HG03378 (cell line): ENCODE measurements around the gene ZFYVE21.

ENCODE experiments used
- ATAC-seq: cut with Tn5 transposase; IDR thresholded peaks from one replicate; pipeline ENCODE4 v1.9.1; 2021; ENCODE audit warnings: mild to moderate bottlenecking, moderate library complexity; ENCODE audit not compliant: unreplicated experiment

ZFYVE21 gene

DNA sequence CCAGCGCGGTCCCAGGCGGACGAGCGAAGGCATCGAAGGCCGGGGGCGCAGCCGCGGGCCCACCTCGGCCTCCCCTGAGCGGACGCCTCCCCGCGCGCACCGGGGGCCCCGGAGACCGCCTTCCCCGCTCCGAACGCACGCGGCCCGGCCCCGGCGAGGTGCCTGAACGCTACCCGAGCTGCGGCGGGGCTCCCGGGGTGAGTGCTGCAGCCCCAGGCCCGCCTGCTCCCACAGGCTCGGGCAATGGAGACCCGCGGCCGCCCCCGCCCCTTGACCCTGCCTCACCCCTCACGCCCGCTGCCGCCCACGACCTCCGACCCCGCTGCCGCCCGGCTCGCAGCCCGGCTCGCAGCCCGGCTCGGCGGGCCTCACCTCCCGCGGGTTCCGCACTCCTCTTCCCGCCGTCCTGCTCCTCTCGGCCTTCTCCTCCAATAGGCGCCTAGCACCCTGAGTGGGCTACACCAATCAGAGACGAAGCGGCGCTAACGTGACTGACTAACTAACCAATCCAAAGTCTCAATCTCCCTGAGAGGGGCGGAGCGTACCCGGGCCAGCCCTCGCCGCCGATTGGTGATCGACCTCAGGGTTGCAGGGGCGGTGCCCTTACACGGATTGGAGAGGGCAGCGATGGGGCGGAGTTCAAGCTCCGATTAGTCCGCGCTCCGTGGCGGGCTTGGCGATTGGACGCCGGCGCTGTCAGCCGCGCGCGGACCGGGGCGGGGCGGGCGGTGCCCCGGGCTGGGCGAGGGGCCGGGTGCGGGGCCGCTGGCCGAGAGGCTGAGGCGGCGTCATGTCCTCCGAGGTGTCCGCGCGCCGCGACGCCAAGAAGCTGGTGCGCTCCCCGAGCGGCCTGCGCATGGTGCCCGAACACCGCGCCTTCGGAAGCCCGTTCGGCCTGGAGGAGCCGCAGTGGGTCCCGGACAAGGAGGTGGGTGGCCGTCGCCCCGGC lies at the start of gene ZFYVE21, which contains the start of gene XRCC3:
Gene ZFYVE21, plus strand, starts transcription at position 759 of the 949 bp plus-strand sequence. Its CDS starts 32 bp downstream, at position 791.
Gene XRCC3, minus strand, starts transcription at position 400 of the 949 bp plus-strand sequence. CDS start 4,364 bp downstream, outside the sequence.
- ATAC-seq, result peak; percentile 95

DNA sequence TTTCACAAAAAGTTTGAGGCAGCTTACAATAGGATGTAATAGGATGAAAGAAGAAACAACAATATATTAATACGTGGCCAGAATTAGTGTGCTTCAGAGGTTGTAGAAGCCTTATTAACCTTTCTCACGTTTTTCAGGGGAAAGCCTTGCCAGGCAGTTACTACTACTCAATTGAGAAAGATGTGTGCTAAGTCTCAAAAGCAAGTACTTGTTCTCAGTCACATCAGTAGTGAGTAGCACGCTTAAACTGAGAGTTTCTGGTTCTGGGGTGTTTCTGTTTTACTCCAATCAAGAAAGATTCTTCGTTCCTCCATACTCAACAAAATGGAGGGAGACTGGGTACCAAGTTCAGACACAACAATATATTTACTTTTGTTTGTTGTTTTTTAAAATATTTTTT lies 47.9 kb upstream of the ZFYVE21 start:
- no peak for ATAC-seq

DNA sequence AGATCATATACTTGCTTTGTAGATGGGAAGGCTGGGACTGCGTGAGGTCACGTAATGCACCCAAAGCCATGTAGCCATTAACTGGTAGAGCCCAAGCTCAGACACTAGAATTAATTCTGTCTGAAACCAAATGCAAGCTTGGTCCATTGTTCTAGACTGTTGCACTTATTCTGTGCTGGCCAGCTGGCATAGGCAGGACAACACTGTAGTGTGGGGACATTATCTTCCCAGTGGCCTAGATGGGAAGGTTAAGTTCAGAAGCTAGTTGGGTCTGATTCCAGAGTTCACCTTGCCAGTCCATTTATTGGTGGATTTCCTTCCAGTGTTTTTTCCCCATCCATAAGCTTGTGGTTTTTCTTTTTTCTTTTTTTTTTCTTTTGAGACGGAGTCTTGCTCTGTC lies 47.5 kb upstream of the ZFYVE21 start:
- no peak for ATAC-seq

DNA sequence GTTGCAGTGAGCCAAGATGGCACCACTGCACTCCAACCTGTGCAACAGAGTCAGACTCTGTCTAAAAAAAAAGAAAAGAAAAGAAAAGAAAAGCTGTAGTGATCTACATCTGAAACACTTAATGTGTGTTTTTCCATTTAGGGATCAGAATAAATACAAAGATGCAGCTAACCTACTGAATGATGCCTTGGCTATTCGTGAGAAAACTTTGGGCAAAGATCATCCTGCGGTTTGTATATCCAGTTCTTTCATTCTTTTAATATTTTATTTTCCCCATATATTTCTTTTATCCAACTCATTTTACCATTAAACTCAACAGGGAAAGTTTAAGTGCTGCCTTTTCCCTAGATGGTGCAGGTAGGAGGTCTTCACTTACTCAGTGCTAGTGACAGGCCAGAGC lies 46.2 kb upstream of the ZFYVE21 start:
- ATAC-seq, result no peak

DNA sequence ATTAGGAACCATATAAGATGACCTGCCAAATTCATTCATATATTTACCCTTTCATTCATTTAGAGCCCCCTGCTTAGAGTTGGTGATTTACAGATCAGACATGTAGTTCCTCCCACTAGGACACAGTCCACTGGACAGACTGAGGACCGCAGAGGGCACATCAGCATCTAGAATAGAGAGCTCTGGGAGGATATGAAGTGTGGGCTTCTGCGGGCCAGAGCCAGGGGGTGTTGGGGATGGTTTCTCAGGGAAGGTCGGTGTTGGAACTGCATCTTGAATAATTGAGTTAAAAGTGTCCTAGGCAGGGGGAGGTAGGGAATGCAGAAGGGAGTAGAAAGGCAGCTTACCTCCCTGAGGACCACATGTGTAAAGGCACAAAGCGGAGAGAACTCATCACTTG lies 43.7 kb upstream of the ZFYVE21 start:
- ATAC-seq, result no peak

DNA sequence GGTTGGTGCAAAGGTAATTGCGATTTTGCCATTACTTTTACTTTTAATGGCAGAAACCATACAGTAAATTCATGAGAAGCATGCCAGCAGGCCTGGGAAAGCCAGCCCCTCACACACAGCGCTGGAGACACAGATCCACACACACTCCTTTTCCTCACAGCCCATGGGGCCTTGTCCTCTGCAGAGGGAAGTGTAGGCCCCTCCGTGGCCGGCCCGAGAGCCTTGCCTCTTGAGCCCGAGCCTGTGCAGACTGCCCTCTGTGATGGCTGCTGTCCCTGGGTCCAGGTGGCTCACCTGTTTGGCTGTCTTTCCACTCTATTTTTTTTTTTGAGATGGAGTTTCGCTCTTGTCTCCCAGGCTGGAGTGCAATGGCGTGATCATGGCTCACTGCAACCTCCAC lies 39.7 kb upstream of the ZFYVE21 start:
- ATAC-seq, result no peak

DNA sequence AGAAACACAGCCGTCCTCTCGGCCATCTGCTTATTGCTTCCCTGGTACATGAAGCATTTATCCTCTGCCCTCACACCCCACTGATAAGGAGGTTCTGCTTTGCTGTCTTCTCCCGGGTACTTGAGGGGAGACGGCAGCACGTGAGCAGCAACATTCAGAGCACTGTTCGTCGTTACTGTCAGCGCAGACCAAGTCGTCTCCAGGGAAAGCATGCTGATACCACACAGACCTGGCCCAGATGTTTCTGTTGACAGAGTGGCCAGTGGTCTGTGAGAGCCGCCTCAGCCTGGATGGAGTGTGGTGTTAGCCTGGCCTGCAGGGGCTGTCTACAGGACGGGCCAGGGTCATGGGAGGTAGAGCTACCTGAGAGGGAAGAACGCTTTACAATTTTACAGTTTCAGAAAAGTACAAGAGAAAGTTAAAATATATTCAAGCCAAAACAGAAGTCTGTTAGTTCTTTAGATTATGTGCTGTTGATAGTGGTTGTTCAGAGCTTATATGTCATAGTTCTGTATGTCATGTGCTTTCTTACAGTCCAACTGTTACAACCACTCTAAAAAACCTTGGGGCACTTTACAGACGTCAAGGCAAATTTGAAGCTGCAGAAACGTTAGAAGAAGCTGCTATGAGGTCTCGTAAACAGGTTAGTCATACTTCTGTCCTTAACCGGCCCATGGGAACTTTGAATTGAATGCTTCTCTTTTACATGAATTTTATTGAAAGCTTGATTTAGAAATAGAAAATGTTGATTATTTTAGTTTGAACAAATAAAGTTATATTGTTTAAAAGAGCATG lies 38.5 kb upstream of the ZFYVE21 start:
- ATAC-seq, result no peak

DNA sequence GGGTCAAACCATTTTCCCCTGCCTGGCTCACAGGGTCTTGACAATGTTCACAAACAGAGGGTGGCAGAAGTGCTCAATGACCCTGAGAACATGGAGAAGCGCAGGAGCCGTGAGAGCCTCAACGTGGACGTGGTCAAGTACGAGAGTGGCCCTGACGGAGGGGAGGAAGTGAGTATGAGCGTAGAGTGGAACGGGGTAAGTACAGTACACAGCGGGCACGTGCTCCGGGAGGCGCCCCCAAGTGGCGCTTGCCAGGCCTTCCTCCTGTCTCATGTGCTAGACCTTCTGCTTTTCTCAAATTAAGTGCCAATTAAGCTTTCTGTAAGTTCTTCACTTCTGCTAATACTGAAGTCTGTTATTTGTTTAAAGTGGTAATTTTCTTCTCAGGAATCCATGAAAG lies 36.3 kb upstream of the ZFYVE21 start:
- no peak for ATAC-seq

DNA sequence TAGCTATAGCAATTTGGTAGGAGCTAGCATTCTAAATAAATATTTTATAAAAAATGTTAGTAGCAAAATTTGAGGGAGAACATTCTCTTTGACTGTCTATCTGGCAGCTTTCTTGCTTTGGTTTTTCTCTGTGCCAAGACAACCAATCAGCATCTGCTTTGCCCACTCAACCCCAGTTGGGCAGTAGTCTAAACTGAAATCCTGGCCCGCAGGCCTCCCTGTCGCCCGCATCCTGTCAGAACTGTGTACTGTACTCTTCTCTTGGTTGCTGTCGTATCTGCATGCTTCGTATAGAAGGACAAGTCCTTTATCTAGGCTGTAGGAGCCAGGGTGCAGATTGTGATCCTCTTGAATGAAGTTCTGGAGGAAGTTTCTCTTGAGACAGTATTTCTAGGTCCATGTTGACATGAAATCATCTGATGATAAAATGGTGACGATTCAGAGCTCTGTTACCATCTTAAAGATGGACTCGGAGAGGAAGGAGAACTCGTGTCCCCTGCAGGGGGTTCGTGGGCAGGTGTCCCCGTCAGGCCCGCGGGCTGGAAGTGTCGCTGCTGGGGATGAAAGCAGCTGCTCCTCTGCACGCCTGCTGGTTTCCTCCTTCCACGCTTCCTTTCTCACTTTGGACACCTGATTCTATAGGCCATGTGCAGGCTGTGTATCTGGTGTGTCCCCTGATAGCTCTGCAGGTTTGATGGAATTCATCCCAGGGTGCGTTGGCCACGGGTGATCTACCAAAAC lies 34.9 kb upstream of the ZFYVE21 start:
- no peak for ATAC-seq

DNA sequence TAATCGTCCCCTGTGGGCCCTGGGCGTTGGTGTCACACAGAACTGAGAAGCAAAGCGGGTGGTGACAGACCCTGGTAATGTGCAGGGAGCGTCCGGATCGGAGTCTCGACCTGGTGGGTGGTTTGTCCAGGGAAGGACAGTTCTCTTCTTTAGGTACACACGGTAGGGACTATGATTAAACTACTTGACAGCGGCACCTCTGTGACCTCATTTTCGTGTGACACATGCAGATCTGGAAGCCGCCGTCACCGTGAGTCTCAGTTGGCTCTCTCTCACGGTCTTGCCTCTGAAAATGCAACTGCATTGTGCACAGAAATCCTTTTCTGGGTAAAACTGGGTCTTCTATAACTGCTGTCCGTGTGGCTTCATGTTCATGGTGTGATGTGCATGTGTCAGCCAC lies 32.5 kb upstream of the ZFYVE21 start:
- no peak for ATAC-seq

DNA sequence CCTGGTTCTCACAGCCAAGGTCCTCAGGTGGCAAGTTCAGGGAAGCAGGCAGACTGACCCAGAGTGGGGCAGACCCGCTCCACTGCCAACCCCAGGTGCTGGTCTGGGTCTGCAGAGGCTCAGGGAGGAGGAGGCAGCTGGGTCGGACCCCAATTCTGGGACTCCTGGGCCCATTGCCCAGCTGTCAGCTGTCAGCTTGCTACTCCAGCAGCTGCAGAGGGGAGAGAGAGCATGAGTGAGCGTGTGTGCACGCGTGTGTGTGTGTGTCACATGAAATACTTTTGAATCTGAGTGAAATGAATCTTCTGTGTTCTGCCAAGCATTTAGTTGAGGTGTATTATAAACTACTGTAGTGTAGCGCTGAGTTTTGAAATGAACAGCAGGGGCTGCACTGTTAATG lies 31.1 kb upstream of the ZFYVE21 start:
- ATAC-seq, result no peak

DNA sequence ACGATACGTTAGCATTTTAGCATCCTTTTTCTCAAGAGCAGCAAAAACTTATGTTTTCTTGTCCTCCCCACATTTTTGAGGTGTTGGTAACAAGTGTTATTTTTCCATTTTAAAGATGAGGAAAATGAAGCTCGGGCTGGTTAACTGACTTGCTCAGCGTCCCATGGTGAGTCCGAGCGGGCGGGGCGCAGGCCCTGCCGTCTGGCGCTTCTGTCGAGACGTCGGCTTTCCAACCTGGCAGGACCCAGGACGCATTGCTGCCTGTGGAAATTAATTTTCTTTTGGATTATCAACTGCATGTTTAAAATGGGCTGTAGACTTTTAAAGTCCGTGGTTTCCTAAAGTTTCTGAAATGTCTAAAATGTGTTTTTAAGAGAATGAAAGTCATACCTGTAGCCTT lies 30.7 kb upstream of the ZFYVE21 start:
- no peak for ATAC-seq

DNA sequence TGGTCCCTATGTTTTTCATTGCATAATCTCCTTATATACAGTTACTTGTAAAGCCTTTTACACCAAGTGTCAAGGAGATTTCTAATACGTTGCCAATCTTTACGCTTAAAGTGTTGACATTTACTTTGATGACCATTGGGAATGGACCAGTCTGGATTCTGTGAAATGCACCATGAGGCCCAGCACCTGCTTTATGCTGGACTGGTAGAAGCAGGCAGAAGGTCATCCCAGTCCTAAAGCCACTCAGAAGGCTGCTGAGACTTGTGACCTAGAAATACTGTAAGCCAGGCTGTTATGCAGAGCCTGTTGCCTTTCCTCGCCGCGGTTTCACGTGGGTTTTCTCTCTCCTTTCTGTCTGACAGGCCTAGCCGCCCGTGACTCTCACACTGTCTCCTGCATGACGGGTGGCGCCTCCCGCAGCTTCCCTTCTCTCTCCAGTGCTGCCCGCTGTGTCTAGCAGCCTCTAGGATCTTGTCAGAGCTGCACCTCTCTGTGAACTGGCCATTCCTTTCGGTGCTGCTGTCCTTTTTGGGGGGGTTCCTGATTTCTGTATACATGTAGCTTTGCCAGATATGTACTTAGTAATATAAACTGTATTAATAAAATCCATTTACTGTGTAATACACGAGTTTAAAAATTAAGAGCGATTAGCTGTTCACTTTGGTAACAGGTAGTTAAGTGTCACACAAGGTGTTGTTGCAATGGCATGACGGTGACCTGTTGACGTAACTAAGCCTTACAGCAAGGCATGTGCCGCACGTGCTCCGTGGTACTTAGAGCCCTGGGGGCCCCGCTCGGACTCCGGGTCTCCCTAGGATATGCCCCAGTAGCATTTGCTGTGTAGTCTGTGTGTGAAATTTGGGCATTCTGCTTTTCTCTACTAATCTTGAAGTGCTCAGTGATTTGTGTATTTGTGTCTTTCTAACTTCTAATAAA lies 30.1 kb upstream of the ZFYVE21 start:
- no peak for ATAC-seq

DNA sequence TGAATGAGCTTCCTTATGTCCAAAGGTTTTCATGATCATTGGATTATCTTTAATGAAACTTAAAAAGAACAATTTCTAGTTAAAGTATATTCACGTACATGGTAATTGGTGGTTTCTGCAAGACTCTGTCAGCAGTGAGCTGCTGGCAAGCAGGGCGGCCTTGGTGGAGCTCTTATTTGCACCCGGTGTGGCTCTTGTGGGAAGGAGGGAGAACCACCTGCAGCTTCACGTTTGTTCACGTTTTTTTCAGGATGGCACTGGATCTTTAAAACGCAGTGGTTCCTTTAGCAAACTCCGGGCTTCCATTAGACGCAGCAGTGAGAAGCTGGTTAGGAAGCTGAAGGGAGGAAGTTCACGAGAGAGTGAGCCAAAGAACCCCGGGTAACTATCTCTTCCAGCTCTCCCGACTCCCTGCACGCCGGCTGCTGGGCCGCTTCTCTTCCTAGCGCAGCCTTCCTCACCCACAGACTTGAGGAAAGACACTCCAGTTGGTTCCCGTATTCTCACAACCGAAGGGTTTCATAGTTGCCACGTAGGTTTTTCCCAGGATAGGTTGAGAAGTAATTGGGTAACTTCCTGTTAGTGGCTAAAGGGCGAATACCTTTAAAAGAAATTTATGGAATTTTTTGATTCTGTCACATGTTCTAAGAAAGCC lies 28.7 kb upstream of the ZFYVE21 start:
- ATAC-seq, result no peak

DNA sequence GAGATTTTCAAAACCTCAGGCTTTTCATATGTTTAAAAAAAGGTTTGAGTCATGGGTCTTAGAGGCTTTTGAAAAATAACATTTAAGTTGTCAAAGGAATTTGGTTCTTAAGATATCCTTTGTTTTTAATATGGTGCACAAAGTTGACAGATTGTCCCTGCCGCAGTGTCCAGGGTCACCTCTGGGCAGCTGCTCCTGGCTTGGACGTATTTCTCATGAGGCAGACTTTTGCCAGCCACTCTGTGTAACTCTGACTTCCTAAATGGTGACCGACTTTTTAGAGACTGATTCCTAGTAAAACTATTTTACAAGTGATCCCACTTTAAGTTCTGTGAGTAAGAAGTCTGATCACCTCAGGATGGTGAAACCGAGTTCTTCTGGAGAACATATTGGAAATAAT lies 27.9 kb upstream of the ZFYVE21 start:
- ATAC-seq, result no peak

DNA sequence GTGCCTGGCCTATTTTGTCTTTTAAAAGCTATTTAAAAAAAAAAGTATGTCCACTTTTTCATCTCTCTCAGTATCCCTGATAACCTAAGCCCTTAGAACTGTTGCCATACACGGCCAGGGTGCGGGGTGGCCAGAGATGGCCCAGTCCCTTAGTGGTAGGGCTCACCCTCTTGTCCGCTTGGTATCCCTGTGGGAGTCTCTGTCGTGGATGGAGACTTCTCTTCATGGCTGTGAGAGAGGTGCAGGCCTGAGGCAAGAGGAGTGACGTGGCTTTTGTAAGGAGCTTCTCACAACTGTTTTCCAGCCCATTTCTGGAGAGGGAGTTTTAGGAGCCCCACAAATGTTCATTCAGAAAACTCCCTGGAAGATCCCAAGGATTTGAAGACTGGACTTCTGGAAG lies 27.2 kb upstream of the ZFYVE21 start:
- no peak for ATAC-seq

DNA sequence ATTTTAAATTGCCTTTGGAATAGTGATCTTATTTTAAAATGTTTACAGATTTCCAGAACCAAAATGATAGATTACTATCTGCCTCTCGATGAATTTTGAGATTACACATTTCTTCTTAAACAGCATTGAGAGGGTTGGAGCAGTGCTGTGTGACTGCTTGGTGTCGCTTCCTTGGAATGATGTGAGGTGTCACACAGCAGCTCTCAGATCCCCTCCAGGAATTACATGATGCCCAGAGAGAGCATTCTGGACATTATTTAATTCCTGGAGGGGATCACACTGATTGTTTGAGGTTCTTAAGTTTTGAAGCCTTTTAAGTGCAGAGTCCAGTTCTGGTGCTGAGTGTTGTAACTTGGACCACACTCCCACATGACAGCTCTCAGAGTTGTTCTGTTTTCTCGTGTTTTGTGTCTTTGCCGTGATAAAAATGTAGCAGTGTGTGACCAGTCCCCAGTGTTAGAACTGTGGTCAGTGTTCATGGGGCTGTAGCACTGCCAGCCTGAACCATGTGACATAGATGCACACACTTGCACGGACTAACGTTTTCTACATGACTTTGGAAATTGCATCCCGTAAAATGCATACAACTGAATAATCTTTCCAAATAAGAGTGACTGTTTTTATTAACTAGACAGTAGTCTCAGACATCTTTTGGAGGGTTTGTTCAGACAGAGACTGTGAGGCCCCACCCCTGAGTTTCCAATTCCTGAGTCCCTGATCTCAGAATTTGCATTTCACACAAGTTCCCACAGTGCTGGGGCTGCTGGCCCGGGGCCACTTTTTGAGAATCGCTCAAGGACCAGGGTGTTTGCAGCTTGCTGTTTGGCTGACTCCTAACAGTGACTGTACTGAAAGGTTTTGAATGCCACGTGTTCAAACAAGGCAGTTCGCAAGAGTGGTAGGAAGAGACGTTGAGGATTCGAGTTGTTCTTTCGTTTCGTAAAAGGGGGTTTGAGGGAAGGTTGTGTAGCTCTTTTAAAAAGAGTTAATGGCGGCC lies 26.4 kb upstream of the ZFYVE21 start:
- no peak for ATAC-seq

DNA sequence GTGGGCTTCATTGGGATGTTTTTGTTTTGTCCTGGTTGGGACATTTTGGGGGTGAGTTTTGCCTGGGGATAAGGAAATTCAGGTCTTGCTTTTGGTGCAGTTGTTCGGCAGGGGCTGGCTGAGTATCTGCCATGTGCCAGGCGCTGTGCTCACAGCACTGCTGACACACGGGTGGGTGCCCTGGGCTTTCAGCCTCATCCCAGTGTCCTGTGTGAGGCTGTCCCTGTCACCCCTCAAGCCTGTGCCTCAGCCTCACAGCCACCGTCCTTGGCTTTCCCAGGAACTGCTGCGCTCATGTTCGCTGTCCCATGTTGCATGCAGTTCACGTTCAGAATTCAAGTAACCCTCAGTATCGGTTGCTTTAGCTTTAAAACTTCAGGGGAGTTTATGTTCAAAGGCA lies 25.3 kb upstream of the ZFYVE21 start:
- ATAC-seq, result no peak
